Heart left ventricle (tissue), 16 donors: ENCODE results near the gene UQCC5. TPM values are rescaled to one million over a fixed set of nuclear protein-coding genes. Genes with fewer than 3 reads are reported as not detected.

Experiments
- ATAC-seq, 4 donors: fragments of 200-7000 bp; cut with Tn5 transposase; one replicate each; pipeline ENCODE4 v1.9.1; 2020 to 2022; ENCODE audit warnings: moderate library complexity in 4 of 4, mild to moderate bottlenecking in 3 of 4, moderate number of reproducible peaks in 1 of 4
- DNase-seq, 5 donors: peaks; one replicate each; pipeline ENCODE4 v3.0.0-alpha.2; 2020
- H3K27ac ChIP-seq, 12 donors: fragments of 200-600 bp; sonication (generic) in 4 of 12; one replicate each; pipeline versions ENCODE4 v1.5.0 to v1.8.0; 2016 to 2022; ENCODE audit warnings: mild to moderate bottlenecking in 2 of 12
- H3K27me3 ChIP-seq, 9 donors: fragments of 200-600 bp; sonication (generic) in 2 of 9; one replicate each; pipeline versions ENCODE4 v1.5.1 to v1.8.0; 2016 to 2022; ENCODE audit warnings: mild to moderate bottlenecking in 3 of 9
- H3K36me3 ChIP-seq, 9 donors: fragments of 200-600 bp; sonication (generic) in 2 of 9; one replicate each; pipeline versions ENCODE4 v1.5.0 to v1.8.0; 2018 to 2022; ENCODE audit warnings: mild to moderate bottlenecking in 2 of 9
- H3K4me1 ChIP-seq, 12 donors: fragments of 200-600 bp; sonication (generic) in 4 of 12; one replicate each; pipeline versions ENCODE4 v1.5.0 to v1.8.0; 2016 to 2022; ENCODE audit warnings: mild to moderate bottlenecking in 3 of 12
- H3K4me3 ChIP-seq, 12 donors: fragments of 200-600 bp; sonication (generic) in 4 of 12; one replicate each; pipeline versions ENCODE4 v1.5.0 to v1.8.0; 2017 to 2022; ENCODE audit warnings: mild to moderate bottlenecking in 9 of 12, moderate library complexity in 4 of 12
- H3K9me3 ChIP-seq, 12 donors: fragments of 200-600 bp; sonication (generic) in 4 of 12; one replicate each; pipeline versions ENCODE4 v1.5.0 to v1.8.0; 2016 to 2022; ENCODE audit warnings: mild to moderate bottlenecking in 1 of 12
- CTCF ChIP-seq, 12 donors: fragments of 200-600 bp; sonication (generic) in 4 of 12; IDR thresholded peaks; one replicate each; pipeline versions ENCODE4 v1.5.0 to v1.8.0; 2018 to 2022; ENCODE audit warnings: antibody characterized with exemption in 12 of 12, mild to moderate bottlenecking in 5 of 12
- POLR2A ChIP-seq, 2 donors: fragments of 450-650 bp; IDR thresholded peaks; one replicate each; pipeline ENCODE4 v1.6.1; 2017; ENCODE audit warnings: antibody characterized with exemption in 2 of 2, mild to moderate bottlenecking in 2 of 2, moderate library complexity in 2 of 2
- WGBS, 4 donors: extraction: QIAGEN DNeasy Blood & Tissue Kit in 2 of 4; methylation state at CpG; one replicate each; pipeline versions ENCODE4 v1.1.5 to v1.1.7; 2013 to 2018; 5-methylcytosine and 5-hydroxymethylcytosine counted together
- intact Hi-C, 10 donors: fragments of 100-400 bp; cut with DNase I; formaldehyde crosslinking; loops; one replicate each; pipeline versions ENCODE4 v1.11.1 to v1.14.2; 2022
- polyA plus RNA-seq, 2 donors: library from polyadenylated mRNA; stranded (reverse); fragments of 200-250 nt; gene quantifications; one replicate each; pipeline ENCODE4 v1.2.3, GENCODE V29; 2013
- total RNA-seq, 9 donors: library from RNA; depleted of rRNA in 2 of 9; stranded (reverse); fragments of >200 nt in 2 of 9; fragmentation: NEBNext Ultra II Directional in 3 of 9; extraction: Animal tissue kit (Norgen Biotek cat#: 25700) in 3 of 9; gene quantifications; one replicate each; pipeline versions ENCODE4 v1.1.0 to v1.2.4, GENCODE V29; 2016 to 2023
- donor health status: ischemic (EF 13 %, LVEDD 7.1; RV severe dilation, severe dysfunction).
- donor health status: healthy with polysubstance abuse.
- donor health status: DM: no; HTN: yes; CAD: no.
- donor health status: DM: no; HTN: no; CAD: no.
- donor health status: ischemic (EF 25% LVEDD 6.9; RV normal size, moderate dysfunction).
- donor health status: ischemic (EF 25% LVEDD 5.7; RV mildly dilated, moderate dysfunction).
- donor health status: healthy.
- donor health status: DM: yes; HTN: yes; CAD: no.
- donor health status: ischemic (EF 35%, LVEDD 5.7; RV mildly dilated, moderate dysfunction).
- donor health status: nonischemic (EF 11% LVEDD 7.7; RV severe dilation, severe dysfunction).
- donor health status: DM: yes; HTN: yes; CAD: no.
- donor health status: PGD.
- donor health status: ischemic (EF 29% LVEDD 5.4; RV normal size, mild dysfunction).
- donor health status: nonischemic (EF 23%, LVEDD 6.1; RV moderate dilation, normal function).

Gene UQCC5
- total and polyA plus RNA-seq, 11 donors, result 2.0 to 113 (median 59.2) TPM

GRCh38 chr3:52494886-52495495 lies 41.4 kb upstream of the UQCC5 start, which contains the start of gene STAB1:
Gene STAB1, plus strand, starts transcription at chr3:52495338. Its CDS starts 76 bp downstream, at chr3:52495414.
- TF ChIP-seq POLR2A (IDR thresholded peaks at IDR 0.05) (no peak), CTCF (IDR thresholded peaks at IDR 0.05) (peak in 3 of 12 donors; percentile 6 to 16 (median 7))
- no peaks in the 10 kb centered on the region for H3K27me3 ChIP-seq
- H3K36me3 ChIP-seq, result peaks cover 0 to 44% (median 31%) of the 10 kb centered on the region in 9 donors
- peak within 1 kb of the TSS in 11 of 12 donors; percentile 47 to 94 (median 80) for H3K27ac ChIP-seq
- no peaks in the 10 kb centered on the region for H3K9me3 ChIP-seq
- peak within 1 kb of the TSS; percentile 23 to 72 (median 52) for H3K4me3 ChIP-seq
- peaks cover 3 to 93% (median 31%) of the 10 kb centered on the region in 12 donors for H3K4me1 ChIP-seq
- peak; percentile 39 to 82 (median 55) for ATAC-seq
- 45 to 53% (median 52%) methylated on average over 18 to 25 of the region's 25 CpGs for WGBS, 4 donors
- intact Hi-C loops, result loop anchor here in 2 of 10 donors (5.0 kb wide), 2 partner anchors 32 to 37 kb away; partner anchors contain the start of gene NT5DC2 (in 1 of the 2)
- DNase-seq, result peak; percentile 71 to 85 (median 79)

- no peak for TF ChIP-seq POLR2A (IDR thresholded peaks at IDR 0.05)
- TF ChIP-seq CTCF (IDR thresholded peaks at IDR 0.05), result no peak
- DNase-seq (peak in 1 of 5 donors; percentile 65), ATAC-seq (peak in 3 of 4 donors; percentile 33 to 48 (median 45))
- 52 to 68% (median 61%) methylated on average over 8 to 16 of the region's 16 CpGs for WGBS, 4 donors
- Histone ChIP-seq H3K27me3 (no peaks in the 10 kb centered on the region), H3K27ac (peak overlapping the region in 11 of 12 donors; percentile 47 to 94 (median 80)), H3K4me3 (peak overlapping the region; percentile 23 to 72 (median 52)), H3K9me3 (no peaks in the 10 kb centered on the region), H3K4me1 (peaks cover 3 to 90% (median 25%) of the 10 kb centered on the region in 12 donors), H3K36me3 (peaks cover 0 to 34% (median 21%) of the 10 kb centered on the region in 9 donors)
- intact Hi-C loops, result loop anchor here in 1 of 10 donors (5.0 kb wide), 1 partner anchor 36 kb away; the partner anchor contains the start of gene NT5DC2
Observed at GRCh38 chr3:52495777-52496602, 40.4 kb upstream of the UQCC5 start.

- TF ChIP-seq POLR2A (IDR thresholded peaks at IDR 0.05) (no peak), CTCF (IDR thresholded peaks at IDR 0.05) (no peak)
- DNase-seq (peak; percentile 46 to 79 (median 64)), ATAC-seq (peak in 3 of 4 donors; percentile 28 to 48 (median 36))
- Histone ChIP-seq H3K4me3 (peak overlapping the region in 3 of 12 donors; percentile 1 to 69 (median 64)), H3K36me3 (peaks cover 0 to 29% (median 0%) of the 10 kb centered on the region in 9 donors), H3K27ac (peak overlapping the region in 5 of 12 donors; percentile 23 to 94 (median 34)), H3K4me1 (peaks cover 0 to 66% (median 16%) of the 10 kb centered on the region in 12 donors), H3K27me3 (no peaks in the 10 kb centered on the region), H3K9me3 (no peaks in the 10 kb centered on the region)
- 79 to 87% (median 80%) methylated on average over 24 of the region's 24 CpGs for WGBS, 4 donors
- intact Hi-C loops, result loop anchor here in 1 of 10 donors (5.0 kb wide), 1 partner anchor 34 kb away; the partner anchor contains the start of gene NT5DC2
Observed at GRCh38 chr3:52498137-52499054, 38.0 kb upstream of the UQCC5 start.
